HPDE6-E6E7 (cell line): ENCODE results near the gene EYS.
"Not testable (repeated sequence)": the region's sequence is repeated elsewhere in the genome, so short reads cannot be mapped to it uniquely, and the experiment has no call there.

Experiments used
- DNase-seq: peaks from one replicate; pipeline ENCODE4 v3.0.0; 2011; ENCODE audit warnings: missing footprints; ENCODE audit errors: extremely low spot score

EYS gene

DNA sequence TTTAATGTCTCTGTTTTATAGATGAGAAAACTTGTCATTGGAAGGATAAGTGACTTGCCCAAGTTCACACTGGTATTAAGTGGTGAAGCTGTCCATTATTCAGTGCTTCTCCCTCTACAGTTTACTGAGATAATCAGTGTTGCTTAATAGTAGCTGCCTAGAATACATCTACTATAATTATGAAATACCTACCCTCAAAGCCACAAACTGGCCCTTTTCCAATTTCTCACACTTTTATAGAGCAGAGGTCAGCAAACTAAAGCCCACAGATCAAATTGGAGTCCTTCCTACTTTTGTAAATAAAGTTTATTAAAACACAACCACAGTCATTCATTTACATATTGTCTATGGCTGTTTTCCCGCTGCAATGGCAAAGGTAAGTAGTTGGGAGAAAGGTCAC, 73.5 kb downstream of the EYS start:
- DNase-seq = no peak

DNA sequence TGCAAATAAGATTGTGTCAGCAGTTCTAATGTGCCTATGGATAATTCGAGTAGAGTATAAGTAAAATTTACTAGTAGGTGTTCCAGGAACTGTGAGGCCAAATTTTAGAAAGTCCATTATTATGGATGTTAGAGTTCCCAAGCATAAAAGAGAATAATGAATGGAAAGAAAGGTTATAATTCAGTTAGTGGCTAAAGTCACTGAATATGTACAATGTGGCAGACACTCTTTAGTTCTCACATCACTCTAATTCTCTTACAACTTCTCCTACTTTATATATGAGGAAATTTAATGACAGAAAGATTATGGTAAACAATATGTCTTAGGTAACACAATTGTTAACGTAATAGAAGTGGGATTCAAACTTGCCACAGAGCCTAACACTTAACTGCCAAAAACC, 75.3 kb downstream of the EYS start:
- no peak for DNase-seq

DNA sequence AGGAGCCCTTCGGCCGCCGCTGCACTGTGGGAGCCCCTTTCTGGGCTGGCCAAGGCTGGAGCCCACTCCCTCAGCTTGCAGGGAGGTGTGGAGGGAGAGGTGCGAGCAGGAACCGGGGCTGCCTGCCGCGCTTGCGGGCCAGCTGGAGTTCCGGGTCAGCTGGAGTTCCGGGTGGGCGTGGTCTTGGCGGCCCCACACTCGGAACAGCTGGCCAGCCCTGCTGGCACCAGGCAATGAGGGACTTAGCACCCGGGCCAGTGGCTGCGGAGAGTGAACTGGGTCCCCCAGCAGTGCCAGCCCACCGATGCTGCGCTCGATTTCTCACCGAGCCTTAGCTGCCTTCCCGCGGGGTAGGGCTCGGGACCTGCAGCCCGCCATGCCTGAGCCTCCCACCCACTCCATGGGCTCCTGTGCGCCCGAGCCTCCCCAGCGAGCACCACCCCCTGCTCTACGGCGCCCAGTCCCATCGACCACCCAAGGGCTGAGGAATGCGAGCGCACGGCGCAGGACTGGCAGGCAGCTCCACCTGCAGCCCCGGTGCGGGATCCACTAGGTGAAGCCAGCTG, 79.5 kb downstream of the EYS start:
- DNase-seq = not testable (repeated sequence)

DNA sequence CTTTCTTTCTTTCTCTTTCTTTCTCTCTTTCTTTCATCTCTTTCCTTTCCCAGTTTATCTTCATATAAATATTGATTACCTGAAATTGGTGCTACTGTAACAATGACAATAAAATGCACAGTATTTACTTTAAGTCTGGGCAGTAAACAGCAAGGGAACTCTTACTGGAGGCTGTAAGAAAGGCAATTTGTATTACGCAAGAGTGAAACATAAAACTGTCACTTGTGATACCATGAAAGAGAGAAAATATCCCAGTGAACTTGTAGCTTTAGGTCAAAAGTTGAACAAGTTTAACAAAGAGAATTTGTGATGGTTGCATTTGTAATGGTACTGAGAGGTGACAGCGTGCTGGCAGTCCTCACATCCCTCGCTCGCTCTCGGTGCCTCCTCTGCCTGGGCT, 80.0 kb downstream of the EYS start:
- DNase-seq = no peak

DNA sequence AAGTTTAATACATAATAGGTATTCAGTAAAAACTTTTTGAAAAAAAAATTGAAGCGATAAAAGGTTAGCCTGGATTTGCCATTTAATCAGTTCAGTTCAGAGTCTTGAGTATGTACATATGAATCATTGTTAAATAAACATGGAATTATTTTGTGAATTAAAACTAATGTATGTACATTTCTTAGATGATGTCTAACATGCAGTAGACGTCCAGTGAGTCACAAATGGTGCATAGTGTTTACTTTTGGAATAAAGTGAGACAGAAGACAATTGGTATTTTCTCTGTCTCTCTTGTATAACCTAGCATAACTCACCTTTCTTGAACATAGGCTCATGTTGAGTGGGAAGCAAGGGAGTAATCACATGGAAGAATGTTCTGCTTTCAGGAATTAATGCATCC, 83.5 kb downstream of the EYS start:
- DNase-seq = no peak

DNA sequence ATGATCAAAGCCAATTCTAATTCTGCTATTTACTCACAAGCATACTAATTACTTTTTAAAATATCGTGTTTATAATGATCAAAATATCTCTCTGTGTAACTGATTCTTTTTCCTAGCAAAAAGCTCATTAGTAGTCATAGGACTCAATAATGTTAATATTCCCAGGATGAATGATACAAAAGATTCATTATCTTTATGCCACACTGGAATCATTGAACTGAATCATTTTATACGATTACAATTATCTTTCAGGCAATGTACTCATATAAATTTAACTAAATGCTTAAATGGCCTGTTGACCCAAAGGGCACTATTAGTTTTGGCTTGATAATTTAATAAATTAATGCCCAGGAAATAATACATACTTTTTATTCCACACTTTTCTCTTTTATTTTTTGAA, 96.3 kb downstream of the EYS start:
- DNase-seq = no peak

DNA sequence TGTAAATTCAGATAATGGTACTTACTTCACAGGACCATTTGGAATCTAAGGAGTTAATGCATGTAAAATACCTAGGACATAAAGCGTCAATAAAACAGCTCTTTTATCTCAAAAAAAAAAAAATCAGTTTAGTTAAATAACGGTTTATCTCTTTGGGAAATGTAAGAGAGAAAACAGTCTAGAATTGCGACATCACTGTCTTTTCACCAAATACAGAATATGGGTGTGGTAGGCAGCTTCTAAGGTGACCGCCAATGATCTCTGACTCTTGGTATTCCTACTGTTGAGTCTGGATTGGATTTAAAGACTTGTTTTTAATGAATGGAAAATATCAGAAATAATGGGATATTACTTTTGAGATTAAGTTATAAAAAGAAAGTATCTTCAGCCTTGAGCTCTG, 111.5 kb downstream of the EYS start:
- DNase-seq = no peak

DNA sequence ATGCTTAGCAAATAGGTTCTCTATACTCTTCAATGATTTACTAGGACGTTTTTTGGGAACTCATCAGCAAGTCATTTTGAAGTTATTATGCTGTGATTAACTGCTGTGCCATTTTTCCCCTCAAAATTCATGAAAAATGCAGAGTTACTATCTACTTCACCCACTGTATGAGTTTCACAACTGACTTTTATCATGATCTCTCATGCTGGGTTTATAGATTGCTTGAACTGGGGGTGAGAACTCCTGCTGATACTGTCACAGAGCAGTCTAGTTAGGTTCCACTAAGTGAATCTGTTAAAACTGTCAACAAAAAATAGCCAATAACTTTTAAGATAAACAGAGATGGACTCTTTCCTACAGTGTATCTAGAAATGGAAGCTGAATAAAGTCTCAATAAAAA, 136.7 kb downstream of the EYS start:
- no peak for DNase-seq

DNA sequence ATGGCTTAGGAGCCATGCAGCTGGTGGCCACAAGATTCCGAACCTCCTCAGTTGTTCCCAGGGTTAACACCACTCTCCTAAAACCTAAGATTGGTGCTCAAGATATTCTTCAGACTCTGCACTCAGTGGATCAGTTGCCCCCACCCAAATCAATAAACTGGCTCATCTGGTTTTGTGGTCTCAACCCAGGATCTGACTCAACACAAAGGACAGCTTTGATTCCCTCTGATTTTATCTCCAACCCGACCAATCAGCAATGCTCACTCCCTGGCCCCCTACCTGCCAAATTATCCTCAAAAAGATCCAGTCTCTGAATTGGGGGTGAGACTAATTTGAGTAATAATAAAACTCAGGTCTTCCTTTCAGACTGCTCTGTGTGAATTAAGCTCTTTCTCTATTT, 137.5 kb downstream of the EYS start:
- no peak for DNase-seq

DNA sequence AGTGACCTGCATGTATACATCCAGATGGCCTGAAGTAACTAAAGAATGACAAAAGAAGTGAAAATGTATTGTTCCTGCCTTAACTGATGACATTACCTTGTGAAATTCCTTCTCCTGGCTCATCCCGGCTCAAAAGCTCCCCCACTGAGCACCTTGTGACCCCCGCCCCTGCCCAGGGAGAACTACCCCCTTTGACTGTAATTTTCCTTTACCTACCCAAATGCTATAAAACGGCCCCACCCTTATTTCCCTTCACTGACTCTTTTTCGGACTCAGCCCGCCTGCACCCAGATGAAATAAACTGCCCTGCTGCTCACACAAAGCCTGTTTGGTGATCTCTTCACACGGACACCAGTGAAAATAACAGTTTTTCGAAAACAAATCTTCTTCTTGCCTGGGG, 138.0 kb downstream of the EYS start:
- not testable (repeated sequence) for DNase-seq

DNA sequence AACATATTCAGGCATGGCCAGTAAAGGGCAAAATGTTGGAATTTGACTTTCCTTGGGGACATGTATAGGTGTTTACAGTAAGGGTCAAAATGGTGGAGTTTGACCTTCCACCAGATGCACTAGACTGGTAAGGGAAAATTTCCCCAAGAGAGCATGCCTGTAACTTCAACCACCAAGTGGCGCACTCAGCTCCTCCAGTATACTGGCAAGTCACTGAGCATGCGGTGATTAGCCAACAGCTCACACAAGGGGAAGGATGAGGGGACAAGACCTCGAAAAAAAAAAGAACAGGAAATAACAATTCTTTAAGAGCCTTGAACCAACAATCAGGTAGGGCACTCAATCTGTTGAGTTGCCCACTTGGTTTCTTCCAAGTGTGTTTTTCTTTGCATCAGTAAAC, 140.9 kb downstream of the EYS start:
- no peak for DNase-seq

DNA sequence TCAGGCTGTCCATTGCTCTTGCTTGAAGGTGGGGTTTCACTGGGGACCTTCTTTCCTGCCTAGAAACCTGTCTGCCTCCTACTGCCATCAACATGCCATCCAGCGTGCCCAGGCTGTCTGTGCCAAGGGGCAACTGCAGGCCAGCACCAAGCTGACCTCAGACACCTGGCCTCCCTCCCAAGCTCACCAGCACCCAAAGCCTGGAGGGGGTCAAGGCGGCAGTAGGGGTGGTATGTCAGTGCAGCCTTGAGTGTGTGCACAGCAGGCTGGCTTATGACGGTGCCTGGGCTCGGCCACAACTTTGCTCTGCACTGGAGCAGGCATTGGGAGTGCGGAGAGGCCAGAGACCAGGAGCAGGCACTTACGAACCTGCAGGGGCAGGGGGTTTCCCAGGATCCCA, 149.0 kb downstream of the EYS start:
- DNase-seq = no peak

DNA sequence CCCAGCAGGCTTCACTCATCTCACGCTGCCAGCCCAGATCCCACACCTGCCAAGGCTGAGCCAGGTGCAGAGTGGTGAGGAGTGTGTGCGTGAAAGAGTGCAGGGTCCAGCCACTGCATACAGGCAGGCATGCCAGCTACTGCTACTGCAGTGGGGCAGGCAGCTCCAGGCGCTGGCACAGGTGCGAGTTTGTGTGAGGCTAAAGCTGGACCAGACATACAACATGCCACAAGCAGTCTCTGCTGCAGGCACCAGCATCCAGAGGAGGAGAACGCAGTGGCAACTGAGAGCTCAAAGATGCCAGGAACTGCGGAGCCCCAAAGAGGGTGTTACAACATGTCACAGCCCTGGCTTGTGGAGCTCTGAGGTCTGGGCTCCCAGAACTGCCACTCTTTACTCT, 149.8 kb downstream of the EYS start:
- DNase-seq = no peak

DNA sequence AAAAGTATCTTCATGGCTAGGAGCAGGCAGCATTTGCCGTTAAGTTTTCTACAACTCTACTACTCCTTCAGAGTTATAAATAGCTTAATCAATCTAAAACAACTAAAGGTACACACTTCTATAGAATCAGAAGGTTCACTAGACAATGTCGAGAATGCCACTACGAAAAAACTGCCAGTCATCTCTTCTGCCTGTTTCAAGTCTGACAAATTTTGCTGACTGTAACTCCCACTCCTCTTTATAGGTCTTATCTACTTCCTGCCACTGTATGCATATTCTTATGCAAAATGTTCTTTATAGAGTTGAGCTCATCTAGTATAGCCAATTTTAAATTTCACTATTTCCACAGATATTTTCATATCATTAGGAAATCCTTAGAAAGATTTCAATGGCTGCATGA, 160.1 kb downstream of the EYS start:
- DNase-seq = no peak

DNA sequence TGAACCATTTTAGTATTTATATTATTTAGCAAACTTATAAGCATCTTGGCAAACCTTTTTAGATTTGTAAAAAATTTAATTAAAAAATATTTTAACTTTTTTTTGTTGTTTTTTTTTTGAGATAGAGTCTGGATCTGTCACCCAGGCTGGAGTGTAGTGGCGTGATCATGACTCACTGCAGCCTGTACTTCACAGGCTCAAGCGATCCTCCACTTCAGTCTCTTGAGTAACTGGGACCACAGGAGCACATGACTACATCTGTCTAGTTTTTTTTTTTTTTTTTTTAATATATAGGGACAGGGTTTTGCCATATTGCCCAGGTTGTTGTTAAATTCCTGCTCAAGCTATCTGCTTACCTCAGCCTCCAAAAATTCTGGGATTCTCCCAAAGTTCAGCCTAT, 161.1 kb downstream of the EYS start:
- DNase-seq = no peak

DNA sequence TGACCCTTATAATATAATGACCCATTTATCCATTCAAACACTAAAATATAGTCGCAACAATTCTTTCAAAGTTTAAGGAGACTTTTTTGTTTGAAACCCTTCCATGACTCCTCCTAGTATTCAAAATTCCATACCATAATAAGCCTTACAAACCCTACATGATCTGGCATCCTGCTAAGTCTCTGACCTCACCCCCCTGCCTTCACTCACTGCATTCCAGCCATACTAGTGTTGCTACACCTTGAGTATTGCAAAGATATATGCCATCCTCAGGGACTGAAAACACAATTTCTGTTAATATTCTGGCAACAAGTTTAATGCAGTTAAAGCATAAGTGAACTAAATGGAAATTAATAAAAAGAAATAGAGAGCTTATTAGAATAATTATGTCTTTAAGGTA, 168.4 kb downstream of the EYS start:
- no peak for DNase-seq

DNA sequence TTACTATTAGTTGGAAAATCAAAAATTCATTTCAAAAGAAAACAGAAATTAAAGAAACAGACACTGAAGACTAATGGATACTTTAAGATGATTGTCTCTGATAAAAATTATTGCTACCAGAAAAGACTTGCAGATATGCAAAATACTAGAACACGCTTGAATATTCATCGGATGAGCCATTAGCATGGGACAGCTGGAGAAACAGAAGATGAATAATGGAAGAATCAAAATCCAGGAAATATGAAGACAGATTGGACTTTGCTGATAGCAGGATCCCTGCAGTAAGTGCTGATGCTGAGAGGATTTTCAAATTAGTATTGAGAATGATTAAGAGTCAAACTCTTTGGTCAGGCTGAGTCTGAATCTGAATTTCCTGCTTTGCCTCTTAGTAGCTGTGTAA, 169.4 kb downstream of the EYS start:
- no peak for DNase-seq

DNA sequence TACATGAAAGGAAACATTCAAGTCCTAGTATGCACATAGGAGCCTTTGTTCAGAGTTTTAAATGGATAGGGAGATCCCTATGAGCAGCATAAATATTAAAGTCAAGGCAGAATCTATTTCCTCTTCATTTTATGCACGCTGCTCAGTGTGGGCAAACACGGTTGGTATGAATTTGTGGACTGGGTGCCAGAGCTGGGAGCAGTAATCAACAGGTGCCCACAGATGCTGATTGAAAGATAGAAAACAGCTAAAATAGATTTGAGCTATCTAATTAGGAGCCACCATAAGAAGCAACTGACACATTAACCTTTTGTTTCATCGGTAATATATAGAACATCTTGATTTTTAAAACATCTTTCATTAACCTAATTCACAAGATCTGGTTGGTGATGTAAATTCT, 175.5 kb downstream of the EYS start:
- no peak for DNase-seq

DNA sequence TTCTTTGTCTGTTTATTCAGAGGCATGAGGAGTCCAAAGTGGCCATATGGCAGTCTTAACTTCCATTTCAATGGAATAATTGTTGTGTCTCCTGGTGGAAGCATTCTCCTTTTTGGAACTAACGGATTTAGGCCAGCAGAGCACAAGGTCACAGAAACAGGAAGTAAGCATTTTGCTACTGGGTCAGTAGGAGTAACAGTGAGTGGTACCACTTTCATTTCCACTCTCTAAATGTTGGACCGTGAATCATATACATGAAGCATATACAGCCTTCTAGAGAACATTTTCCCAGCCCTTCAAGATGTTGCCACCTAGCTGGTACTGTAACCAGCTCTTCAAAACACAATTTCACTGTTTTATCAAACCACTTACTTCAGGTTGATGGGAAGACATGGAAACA, 182.8 kb downstream of the EYS start:
- no peak for DNase-seq

DNA sequence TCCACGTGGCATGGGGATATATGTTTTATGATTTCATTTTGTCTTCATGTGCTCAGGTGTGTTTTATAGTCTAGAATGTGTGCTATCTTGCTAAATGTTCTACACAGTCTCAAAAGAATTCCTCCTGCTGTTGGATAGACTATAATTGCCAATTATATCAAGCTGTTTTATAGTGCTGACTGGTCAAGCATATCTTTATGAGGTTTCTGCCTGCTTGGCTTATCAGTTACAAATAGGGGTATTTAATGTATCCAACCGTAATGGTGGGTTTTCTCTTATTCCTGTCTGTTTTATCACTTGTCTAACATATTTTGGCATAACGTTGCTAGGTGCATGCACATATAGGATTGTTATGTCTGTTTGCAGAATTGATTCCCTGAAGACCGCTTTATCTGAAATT, 201.3 kb downstream of the EYS start:
- DNase-seq = no peak

DNA sequence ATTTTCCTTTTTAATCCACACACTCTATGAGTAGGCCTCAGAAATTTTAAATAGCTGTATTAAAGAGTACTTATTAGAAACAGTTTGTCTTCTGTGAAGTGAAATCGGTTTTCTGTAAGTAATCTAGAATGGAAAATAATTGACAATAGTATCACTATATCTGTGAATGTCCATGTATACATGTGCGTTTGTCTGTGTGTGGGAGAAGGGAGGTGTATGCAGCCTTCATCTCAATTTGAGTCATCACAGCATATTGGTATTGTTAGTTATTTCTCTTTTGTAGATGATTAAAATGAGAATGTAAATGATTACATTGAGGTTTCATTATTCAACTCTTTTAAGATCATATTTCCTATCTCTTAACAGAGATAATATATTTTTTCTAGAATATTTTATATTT, 206.0 kb downstream of the EYS start:
- no peak for DNase-seq

DNA sequence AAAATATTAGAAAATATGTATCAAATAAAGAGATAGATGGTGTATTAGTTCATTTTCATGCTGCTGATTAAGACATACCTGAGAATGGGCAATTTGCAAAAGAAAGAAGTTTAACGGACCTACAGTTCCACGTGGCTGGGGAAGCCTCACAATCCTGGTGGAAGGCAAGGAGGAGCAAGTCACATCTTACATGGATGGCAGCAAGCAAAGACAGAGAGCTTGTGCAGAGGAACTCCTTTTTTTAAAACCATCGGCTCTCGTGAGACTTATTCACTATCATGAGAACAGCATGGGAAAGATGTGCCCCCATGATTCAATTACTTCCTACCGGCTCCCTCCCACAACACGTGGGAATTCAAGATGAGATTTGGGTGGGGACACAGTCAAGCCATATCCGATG, 223.4 kb downstream of the EYS start:
- DNase-seq = not testable (repeated sequence)

DNA sequence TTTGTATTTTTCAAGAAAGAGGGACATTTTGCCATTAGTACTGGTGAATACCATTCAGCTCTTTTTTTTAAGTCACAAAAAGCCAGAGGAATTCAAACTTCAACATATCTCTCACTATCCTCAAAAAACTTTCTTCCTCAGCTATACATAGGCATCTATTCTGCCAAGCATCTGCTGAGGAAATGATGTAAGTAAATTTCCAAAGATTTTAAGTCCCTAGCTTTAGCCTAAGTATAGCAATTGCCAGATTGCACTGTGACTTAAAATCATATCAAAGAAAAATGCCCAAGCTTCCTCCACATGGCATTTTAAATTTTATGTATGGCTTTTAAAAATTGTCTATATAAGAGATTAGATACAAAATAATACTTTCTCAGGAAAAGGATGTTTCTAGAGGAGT, 237.4 kb downstream of the EYS start:
- no peak for DNase-seq

DNA sequence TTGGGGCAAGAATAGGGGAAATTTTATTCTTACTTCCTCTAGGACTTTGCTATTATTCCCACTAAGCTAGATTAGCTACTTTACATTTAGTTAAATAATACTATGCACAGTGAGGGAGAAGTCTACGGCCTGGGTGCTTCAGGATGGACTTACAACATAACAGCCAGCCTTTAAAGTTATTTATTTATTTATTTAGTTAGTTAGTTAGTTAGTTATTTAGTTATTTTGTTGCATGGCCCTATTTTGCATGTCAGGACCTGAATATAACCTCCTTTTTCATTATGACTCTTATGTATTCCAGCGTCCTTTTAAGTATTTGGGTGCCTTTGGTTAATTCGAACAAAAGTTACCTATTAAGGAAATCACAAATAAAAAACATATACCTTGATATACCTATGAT, 238.7 kb downstream of the EYS start:
- no peak for DNase-seq

DNA sequence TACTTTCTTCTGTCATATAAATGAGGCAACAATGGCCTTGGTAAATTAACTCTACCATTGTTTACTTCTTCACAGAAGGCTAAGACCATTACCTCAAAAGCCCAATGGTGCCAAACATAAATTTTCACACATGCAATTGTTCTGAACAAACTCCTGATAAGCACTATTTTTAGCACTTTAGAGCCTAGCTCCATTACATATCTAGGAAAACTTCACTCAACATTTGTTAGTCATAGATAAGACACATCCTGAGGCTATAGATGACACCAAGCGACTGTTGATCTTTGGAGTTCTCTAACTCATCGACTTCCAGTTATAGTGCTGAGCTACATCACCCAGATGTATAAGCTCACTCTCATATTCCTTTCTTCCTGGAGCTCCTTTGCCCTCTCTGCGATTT, 245.9 kb downstream of the EYS start:
- DNase-seq = no peak
